HG02852 (cell line): ENCODE results near the gene TFDP3.

ENCODE experiments used
- ATAC-seq: cut with Tn5 transposase; IDR thresholded peaks from one replicate; pipeline ENCODE4 v1.9.1; 2021; ENCODE audit warnings: mild to moderate bottlenecking, moderate library complexity; ENCODE audit not compliant: unreplicated experiment

TFDP3 gene

GRCh38 chrX:133188631-133189030 lies 29.5 kb downstream of the TFDP3 start:
- no peak for ATAC-seq

DNA sequence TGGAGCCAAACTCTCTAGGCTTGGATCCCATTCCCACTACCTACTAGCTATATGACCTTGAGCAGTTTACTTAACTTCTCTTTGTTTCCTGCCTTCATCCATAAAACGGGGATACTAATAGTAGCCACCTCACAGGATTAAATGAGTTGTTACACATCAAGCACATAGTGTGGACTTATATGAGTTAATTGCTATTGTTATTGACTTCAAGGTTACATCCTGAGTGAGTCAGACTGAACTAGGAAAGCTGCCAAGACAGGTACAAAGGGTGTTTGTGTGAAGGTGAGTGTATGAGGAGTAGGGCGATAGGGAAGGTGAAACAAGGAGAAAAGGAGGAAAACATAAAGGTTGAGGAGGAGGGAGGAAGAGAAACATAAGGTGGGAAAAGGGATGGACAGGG lies 32.2 kb downstream of the TFDP3 start:
- no peak for ATAC-seq

DNA sequence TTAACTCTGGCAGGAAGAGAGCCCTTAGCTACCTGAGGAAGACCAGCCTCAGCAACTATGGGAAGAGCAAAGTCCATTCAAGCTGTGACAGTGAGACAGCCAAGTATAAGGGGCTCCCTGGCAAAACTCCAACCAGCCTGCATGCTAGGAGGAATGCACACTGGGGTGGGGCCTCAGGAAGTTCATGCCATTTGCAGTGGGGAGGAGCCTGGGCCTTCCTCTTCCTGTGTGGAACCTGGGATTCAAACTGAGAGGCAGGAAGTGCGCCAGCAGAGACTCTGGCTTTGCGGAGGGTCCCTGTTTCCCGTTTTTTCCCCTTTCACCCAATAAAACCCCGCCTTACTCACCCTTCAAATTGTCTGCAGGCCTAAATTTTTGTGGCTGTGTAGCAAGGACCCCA lies 33.0 kb downstream of the TFDP3 start:
- no peak for ATAC-seq

DNA sequence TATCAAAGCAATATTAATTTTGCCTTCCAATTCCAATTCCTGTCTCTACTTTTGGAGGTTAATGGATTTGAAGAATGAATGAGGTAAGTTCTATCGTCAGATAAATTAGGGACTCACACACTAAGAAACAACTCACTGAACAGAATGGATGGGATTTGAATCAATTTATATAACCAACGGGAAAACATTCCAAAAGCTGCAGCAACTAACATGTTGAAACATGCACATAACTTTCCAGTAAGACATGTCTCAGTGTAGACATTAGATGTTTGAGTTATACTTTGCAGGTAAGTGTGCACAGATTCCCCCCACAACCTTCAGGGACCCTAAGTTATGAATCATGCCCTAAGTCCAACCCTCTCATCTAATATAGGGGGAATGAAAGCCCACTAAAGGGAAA lies 34.3 kb downstream of the TFDP3 start:
- ATAC-seq = no peak

GRCh38 chrX:133179500-133179899 lies 38.7 kb downstream of the TFDP3 start:
- ATAC-seq = no peak

GRCh38 chrX:133177202-133177601 lies 41.0 kb downstream of the TFDP3 start:
- no peak for ATAC-seq

GRCh38 chrX:133175605-133176004 lies 42.5 kb downstream of the TFDP3 start:
- ATAC-seq = no peak

DNA sequence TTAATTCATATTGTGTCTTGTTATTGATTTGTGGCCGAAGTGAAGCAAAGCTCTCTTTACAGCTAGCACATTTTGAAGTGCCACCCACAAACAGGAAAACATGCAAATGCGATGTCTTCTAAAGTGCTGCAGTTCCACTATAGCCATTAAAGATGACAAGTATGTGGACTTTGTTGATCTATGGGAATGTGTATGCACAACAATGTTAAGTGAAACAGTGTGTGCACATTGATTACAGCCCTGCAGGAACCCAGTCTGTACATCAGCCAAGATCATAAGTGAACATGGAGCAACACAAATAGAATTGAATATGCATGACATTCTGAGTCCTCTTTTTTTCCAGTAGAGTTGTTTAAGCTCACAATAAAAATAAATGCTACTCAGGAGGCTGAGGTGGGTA lies 43.0 kb downstream of the TFDP3 start:
- ATAC-seq = no peak

GRCh38 chrX:133171962-133172708 lies 46.0 kb downstream of the TFDP3 start:
- ATAC-seq = no peak
